Measurements from ENCODE around the gene TECPR2. TPM values are rescaled to one million over a fixed set of nuclear protein-coding genes. Genes with fewer than 3 reads are reported as not detected.

The TECPR2 gene
- total RNA-seq, 4 donors from 2014 or later = 28.7 to 54.8 (median 36.6) TPM

DNA sequence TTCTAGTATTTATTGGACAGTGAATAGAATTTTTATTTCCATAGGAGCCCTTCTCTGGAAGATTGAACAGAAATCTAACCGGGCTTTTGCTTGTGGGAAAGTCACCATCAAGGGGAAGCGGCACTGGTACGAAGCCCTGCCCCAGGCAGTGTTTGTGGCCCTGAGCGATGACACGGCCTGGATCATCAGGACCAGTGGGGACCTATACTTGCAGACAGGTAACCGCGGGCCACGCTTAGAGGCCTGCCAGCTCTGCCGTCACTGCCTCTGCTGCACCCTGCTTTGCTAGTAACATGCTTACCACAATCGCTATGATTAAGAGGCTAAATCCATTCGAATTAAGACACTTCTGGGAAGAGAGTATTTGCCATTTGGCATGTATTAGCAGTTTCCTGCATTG lies 77.7 kb downstream of the TECPR2 start:
- H3K9me3 ChIP-seq = no peaks in the 10 kb centered on the region
- H3K27me3 ChIP-seq = no peaks in the 10 kb centered on the region
- H3K36me3 ChIP-seq = peaks cover 38 to 77% (median 74%) of the 10 kb centered on the region in 4 donors
- no peak overlapping the region for H3K27ac ChIP-seq (replicated peaks in 1 of 4)
- 98% methylated on average over 11 of the region's 11 CpGs for WGBS
- H3K4me3 ChIP-seq = no peak overlapping the region
- DNase-seq (ENCODE audit: extremely low spot score) = no peak
- no peak for TF ChIP-seq POLR2A (IDR thresholded peaks at IDR 0.05; ENCODE audit: low read depth)
- no peak for TF ChIP-seq EP300 (IDR thresholded peaks at IDR 0.05)
- TF ChIP-seq, protein P1, sequence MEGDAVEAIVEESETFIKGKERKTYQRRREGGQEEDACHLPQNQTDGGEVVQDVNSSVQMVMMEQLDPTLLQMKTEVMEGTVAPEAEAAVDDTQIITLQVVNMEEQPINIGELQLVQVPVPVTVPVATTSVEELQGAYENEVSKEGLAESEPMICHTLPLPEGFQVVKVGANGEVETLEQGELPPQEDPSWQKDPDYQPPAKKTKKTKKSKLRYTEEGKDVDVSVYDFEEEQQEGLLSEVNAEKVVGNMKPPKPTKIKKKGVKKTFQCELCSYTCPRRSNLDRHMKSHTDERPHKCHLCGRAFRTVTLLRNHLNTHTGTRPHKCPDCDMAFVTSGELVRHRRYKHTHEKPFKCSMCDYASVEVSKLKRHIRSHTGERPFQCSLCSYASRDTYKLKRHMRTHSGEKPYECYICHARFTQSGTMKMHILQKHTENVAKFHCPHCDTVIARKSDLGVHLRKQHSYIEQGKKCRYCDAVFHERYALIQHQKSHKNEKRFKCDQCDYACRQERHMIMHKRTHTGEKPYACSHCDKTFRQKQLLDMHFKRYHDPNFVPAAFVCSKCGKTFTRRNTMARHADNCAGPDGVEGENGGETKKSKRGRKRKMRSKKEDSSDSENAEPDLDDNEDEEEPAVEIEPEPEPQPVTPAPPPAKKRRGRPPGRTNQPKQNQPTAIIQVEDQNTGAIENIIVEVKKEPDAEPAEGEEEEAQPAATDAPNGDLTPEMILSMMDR (IDR thresholded peaks at IDR 0.05) = no peak
- no peak for TF ChIP-seq POLR2AphosphoS5 (IDR thresholded peaks at IDR 0.05)
- peaks cover 5 to 17% (median 15%) of the 10 kb centered on the region in 4 donors for H3K4me1 ChIP-seq
- intact Hi-C loops (cut with DNase I) = no loop called here

DNA sequence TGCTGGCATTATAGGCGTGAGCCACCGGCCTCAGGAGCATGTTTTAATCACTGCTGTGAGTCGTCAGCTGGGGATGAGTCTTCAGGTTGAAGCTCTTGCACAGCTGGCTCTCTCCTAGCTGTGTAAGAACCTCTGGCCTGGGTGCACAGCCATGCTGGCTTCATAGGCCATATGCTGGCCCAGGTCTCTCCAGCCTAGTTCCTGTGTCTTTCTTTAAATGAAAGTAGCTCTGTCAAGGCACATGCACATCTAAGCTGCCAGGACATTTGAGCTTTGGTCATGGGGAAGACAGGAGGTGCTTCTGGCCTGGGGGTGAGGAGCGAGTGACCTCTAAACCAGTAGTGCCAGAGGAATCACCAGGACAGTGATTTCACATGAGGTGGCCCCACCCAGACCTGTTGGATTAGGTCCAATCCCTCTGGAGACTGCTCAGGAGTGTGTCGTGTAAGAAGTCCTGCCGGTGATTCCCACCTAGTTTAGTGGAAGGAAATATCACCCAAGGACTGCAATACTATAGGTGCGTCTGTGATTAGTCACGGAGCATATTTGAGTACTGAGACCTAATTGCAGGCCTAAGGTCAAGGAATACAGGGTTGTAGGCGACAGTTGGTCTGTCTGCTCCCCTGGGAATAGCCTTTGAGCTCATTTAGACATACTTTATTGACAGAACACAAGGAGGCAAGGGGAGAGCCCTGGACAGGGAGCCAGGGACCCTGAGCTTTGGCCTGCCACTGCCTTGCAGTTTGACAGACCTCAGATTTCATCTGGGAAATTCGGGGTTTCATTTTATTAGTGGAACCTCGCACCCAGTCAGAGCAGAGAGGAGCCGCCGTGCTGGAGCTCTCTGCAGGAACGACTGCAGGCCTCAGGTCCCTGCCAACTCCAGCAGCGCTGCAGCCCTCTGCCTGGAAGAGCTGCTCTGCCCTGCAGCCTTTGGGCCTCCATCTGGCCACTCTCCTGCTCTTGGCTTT lies 79.8 kb downstream of the TECPR2 start:
- WGBS = 88% methylated on average over 15 of the region's 15 CpGs
- intact Hi-C loops (cut with DNase I) = no loop called here

DNA sequence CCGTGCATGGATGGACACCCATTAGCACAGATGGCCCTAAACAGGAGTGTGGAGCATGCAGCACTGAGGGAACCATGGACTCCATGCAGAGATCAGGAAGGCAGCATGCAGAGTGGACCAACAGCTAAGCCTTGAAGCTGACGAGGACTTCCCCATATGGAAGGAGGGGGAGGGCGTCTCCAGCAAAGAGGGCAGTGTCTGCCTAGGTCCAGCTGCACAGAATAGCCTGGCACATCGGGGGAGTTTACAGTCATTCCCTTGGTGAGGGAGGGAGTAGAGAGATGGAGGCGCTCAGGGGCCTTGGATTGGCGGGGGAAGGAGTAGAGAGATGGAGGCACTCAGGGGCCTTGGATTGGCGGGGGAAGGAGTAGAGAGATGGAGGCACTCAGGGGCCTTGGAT lies 82.3 kb downstream of the TECPR2 start:
- peaks cover 69 to 100% (median 97%) of the 10 kb centered on the region in 4 donors for H3K36me3 ChIP-seq
- intact Hi-C loops (cut with DNase I) = no loop called here
- peaks cover 0 to 2% (median 0%) of the 10 kb centered on the region in 4 donors for H3K4me1 ChIP-seq

More for the DNA sequence above, 79.8 kb downstream of the TECPR2 start:
- Histone ChIP-seq H3K4me1 (peaks cover 5 to 15% (median 15%) of the 10 kb centered on the region in 4 donors), H3K9me3 (no peaks in the 10 kb centered on the region), H3K36me3 (peaks cover 56 to 84% (median 81%) of the 10 kb centered on the region in 4 donors), H3K4me3 (no peak overlapping the region), H3K27ac (replicated peaks in 1 of 4) (no peak overlapping the region), H3K27me3 (no peaks in the 10 kb centered on the region)
- DNase-seq (ENCODE audit: extremely low spot score) = no peak
- TF ChIP-seq EP300 (IDR thresholded peaks at IDR 0.05) (no peak), POLR2AphosphoS5 (IDR thresholded peaks at IDR 0.05) (no peak), POLR2A (IDR thresholded peaks at IDR 0.05; ENCODE audit: low read depth) (no peak)
- TF ChIP-seq, protein P1 (IDR thresholded peaks at IDR 0.05) = no peak

DNA sequence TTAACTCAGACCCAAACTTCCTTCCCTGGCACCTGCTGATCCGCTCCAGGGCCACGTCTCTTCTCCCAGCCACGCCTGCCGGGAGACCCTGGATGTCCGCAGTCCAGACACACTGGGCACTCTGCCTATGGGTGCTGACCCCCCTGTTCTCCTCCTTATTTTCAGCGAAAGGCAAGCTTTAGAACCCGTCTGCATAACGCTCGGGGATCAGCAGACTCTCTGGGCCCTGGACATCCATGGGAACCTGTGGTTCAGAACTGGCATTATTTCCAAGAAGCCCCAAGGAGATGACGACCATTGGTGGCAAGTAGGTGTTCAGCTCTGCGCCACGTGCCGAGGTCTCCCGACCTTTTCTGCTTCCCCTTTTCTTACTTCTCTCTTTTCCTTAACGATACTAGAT lies 82.9 kb downstream of the TECPR2 start:
- TF ChIP-seq EP300 (IDR thresholded peaks at IDR 0.05) = no peak
- TF ChIP-seq POLR2AphosphoS5 (IDR thresholded peaks at IDR 0.05) = no peak
- TF ChIP-seq, protein P1 (IDR thresholded peaks at IDR 0.05) = no peak
- no peak for TF ChIP-seq POLR2A (IDR thresholded peaks at IDR 0.05; ENCODE audit: low read depth)
- intact Hi-C loops (cut with DNase I) = no loop called here
- Histone ChIP-seq H3K9me3 (no peaks in the 10 kb centered on the region), H3K27me3 (no peaks in the 10 kb centered on the region), H3K27ac (replicated peaks in 1 of 4) (no peak overlapping the region), H3K4me3 (no peak overlapping the region), H3K36me3 (peaks cover 75 to 100% (median 97%) of the 10 kb centered on the region in 4 donors), H3K4me1 (peaks cover 0 to 5% (median 0%) of the 10 kb centered on the region in 4 donors)
- DNase-seq (ENCODE audit: extremely low spot score) = no peak
- WGBS = 89% methylated on average over 15 of the region's 15 CpGs

More for the DNA sequence above, 82.3 kb downstream of the TECPR2 start:
- no peak for DNase-seq (ENCODE audit: extremely low spot score)
- 88% methylated on average over 7 of the region's 7 CpGs for WGBS
- no peaks in the 10 kb centered on the region for H3K27me3 ChIP-seq
- TF ChIP-seq POLR2AphosphoS5 (IDR thresholded peaks at IDR 0.05) (no peak), EP300 (IDR thresholded peaks at IDR 0.05) (no peak), POLR2A (IDR thresholded peaks at IDR 0.05; ENCODE audit: low read depth) (no peak)
- TF ChIP-seq, protein P1 (IDR thresholded peaks at IDR 0.05) = no peak
- H3K4me3 ChIP-seq = no peak overlapping the region
- H3K27ac ChIP-seq (replicated peaks in 1 of 4) = no peak overlapping the region
- no peaks in the 10 kb centered on the region for H3K9me3 ChIP-seq
